ENCODE measurements around the gene P3H2.
"Not testable (repeated sequence)": the region's sequence is repeated elsewhere in the genome, so short reads cannot be mapped to it uniquely, and the experiment has no call there.

The P3H2 gene

DNA sequence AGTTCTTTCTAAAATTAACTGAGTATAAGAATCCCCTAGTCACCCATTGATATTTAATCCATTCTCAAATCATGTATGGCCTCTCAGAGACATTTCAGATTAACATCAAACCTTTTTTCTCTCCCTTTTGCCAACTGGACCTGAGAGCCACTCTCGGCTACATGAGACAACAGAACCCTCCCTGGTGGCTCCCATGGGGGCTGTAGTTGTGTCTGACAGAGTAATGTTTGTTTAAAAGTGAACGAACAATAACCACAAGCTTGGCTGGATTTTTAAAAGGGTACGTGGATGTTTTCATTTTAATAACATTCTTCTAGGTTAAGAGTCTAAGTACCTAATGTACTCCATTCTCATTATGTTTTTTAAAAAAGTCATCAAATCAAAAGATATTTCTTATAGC lies 37.1 kb downstream of the P3H2 start:
- Histone ChIP-seq H3K36me3 (no peaks in the 10 kb centered on the region), H3K27me3 (no peaks in the 10 kb centered on the region), H3K4me3 (ENCODE audit: low read depth in 1 of 2, low read length in 1 of 2) (no peak overlapping the region), H3K4me1 (ENCODE audit: control insufficient read depth in 1 of 2, insufficient read depth in 1 of 2, low read depth in 1 of 2, low read length in 1 of 2) (no peaks in the 10 kb centered on the region), H3K27ac (no peak overlapping the region), H3K9me3 (no peaks in the 10 kb centered on the region)
- TF ChIP-seq, protein P1, sequence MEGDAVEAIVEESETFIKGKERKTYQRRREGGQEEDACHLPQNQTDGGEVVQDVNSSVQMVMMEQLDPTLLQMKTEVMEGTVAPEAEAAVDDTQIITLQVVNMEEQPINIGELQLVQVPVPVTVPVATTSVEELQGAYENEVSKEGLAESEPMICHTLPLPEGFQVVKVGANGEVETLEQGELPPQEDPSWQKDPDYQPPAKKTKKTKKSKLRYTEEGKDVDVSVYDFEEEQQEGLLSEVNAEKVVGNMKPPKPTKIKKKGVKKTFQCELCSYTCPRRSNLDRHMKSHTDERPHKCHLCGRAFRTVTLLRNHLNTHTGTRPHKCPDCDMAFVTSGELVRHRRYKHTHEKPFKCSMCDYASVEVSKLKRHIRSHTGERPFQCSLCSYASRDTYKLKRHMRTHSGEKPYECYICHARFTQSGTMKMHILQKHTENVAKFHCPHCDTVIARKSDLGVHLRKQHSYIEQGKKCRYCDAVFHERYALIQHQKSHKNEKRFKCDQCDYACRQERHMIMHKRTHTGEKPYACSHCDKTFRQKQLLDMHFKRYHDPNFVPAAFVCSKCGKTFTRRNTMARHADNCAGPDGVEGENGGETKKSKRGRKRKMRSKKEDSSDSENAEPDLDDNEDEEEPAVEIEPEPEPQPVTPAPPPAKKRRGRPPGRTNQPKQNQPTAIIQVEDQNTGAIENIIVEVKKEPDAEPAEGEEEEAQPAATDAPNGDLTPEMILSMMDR (IDR thresholded peaks at IDR 0.05) = no peak

DNA sequence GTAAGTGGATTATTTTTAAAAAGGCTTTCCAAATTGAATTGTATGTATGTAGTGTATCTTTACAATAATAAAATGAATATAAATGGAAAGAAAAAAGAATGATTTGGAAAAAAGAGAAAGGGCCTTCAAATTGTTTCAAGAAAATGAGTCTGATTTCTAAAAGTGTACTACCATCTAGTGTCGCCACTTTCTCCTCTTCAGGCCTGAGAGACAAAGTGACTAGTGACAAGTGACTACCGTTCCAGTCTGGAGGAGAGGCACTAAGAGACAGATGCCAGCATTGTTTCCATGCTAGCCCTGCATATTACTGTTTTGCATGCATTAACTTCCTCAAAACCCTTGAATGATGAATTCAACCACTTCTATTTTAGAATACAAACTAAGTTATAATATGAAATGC lies 39.3 kb downstream of the P3H2 start:
- no peaks in the 10 kb centered on the region for H3K9me3 ChIP-seq
- no peak overlapping the region for H3K27ac ChIP-seq
- no peak overlapping the region for H3K4me3 ChIP-seq (ENCODE audit: low read depth in 1 of 2, low read length in 1 of 2)
- no peaks in the 10 kb centered on the region for H3K4me1 ChIP-seq (ENCODE audit: control insufficient read depth in 1 of 2, insufficient read depth in 1 of 2, low read depth in 1 of 2, low read length in 1 of 2)
- TF ChIP-seq, protein P1 (IDR thresholded peaks at IDR 0.05) = no peak
- no peaks in the 10 kb centered on the region for H3K36me3 ChIP-seq
- H3K27me3 ChIP-seq = no peaks in the 10 kb centered on the region

DNA sequence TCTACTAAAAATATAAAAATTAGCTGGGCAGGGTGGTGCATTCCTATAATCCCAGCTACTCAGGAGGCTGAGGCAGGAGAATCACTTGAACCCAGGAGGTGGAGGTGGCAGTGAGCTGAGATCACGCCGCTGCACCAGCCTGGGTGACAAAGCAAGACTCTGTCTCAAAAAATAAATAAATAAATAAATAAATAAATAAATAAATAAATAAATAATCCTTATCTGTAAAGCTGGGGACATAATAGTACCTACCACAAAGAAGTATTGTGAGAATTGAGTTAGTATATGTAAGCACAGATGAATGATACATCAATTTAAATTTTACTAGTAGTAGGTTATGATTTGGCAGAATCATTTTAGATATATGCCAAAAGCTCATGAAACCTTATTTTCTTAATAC lies 41.5 kb downstream of the P3H2 start:
- not testable (repeated sequence) for H3K27me3 ChIP-seq; H3K4me3 ChIP-seq (ENCODE audit: low read depth in 1 of 2, low read length in 1 of 2); H3K4me1 ChIP-seq (ENCODE audit: control insufficient read depth in 1 of 2, insufficient read depth in 1 of 2, low read depth in 1 of 2, low read length in 1 of 2); H3K27ac ChIP-seq; H3K36me3 ChIP-seq; H3K9me3 ChIP-seq

DNA sequence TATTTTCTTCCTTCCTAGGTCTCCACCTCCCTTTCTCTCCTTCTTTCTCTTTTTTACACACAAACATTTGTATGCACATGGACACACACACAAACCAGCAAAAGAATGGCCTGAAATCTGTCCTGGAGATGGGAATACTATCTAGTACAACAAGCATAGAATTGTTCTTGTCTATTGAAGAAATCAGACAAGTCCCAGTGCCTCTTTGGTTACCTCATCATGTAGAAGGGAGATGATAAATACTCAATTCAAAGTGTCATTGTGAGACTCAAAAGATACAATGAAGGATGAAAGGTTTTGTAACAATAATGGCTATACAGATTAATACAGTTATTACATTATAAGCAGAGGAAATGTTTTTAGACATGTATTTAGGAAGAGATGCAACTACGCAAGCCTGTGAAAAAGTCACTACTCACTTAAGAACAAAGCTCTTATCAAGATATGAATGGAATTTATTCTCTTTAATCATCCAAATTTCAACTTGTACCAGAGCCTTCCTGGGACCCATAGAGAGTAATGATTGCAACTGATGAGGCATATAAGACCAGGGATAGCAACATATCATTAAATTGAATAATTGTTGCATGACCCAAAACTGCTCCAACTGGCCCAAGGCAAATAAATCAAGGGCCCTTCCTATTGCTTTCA lies 43.2 kb downstream of the P3H2 start:
- Histone ChIP-seq H3K9me3 (no peaks in the 10 kb centered on the region), H3K4me1 (ENCODE audit: control insufficient read depth in 1 of 2, insufficient read depth in 1 of 2, low read depth in 1 of 2, low read length in 1 of 2) (no peaks in the 10 kb centered on the region), H3K27me3 (no peaks in the 10 kb centered on the region), H3K4me3 (ENCODE audit: low read depth in 1 of 2, low read length in 1 of 2) (no peak overlapping the region), H3K36me3 (no peaks in the 10 kb centered on the region), H3K27ac (no peak overlapping the region)
- TF ChIP-seq, protein P1 (IDR thresholded peaks at IDR 0.05) = no peak

DNA sequence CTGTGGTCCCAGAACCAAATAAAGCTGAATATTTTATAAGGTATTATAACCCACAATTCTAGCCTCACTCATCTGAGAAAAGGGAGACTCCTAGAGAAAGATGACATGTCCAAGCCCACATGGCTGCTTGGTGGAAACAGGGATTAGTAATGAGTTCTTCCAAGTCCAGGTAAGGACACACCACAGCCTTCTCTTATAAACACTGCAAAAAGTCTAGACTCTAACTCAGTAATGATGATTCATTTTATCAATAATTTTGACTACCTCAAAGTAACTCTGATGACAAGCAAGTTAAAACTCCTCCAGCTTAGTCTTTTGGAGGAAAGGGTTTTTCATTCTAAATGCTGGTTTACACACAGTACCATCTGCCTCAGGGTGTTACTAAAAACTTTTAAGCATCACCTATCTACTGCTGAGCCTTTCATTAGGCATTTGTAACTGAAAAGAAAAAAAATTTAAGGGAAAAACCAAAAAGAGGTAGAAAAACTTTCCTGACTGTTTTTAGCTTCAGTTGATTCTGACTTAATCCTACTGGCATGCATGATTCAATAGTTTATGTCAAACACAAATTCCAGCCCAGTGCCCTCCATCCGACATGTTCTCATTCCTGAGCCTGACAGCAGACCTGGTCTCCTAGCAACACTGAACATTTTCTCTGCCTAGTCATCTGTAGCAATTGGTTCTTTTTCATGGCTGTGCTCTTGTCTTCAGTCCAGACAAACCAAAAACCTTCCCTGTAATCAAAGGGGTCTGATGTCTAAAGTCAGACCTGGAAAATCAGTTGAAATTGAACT lies 43.9 kb downstream of the P3H2 start:
- H3K27me3 ChIP-seq = no peaks in the 10 kb centered on the region
- no peaks in the 10 kb centered on the region for H3K4me1 ChIP-seq (ENCODE audit: control insufficient read depth in 1 of 2, insufficient read depth in 1 of 2, low read depth in 1 of 2, low read length in 1 of 2)
- no peak overlapping the region for H3K4me3 ChIP-seq (ENCODE audit: low read depth in 1 of 2, low read length in 1 of 2)
- H3K36me3 ChIP-seq = no peaks in the 10 kb centered on the region
- H3K9me3 ChIP-seq = no peaks in the 10 kb centered on the region
- TF ChIP-seq, protein P1 (IDR thresholded peaks at IDR 0.05) = no peak
- no peak overlapping the region for H3K27ac ChIP-seq

DNA sequence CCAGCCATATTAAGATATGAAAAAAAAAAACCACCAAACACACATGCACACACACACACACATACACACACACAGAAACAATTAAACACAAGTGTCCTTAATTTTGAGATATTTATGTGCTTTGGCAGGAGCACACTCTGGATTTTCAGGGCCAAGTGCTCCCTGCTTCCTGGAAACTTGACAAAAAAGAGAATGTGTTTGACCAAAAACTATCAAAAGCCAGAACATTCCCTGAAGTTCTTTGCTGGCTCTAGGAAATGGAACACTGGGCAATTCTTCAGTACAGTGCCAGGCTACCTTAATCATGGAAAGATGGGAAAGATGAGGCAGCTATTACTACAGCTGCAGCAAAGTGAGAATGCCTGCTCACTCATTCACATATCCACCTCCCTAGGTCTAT lies 44.6 kb downstream of the P3H2 start:
- Histone ChIP-seq H3K27ac (no peak overlapping the region), H3K9me3 (no peaks in the 10 kb centered on the region), H3K36me3 (no peaks in the 10 kb centered on the region), H3K27me3 (no peaks in the 10 kb centered on the region), H3K4me3 (ENCODE audit: low read depth in 1 of 2, low read length in 1 of 2) (no peak overlapping the region), H3K4me1 (ENCODE audit: control insufficient read depth in 1 of 2, insufficient read depth in 1 of 2, low read depth in 1 of 2, low read length in 1 of 2) (no peaks in the 10 kb centered on the region)
- TF ChIP-seq, protein P1 (IDR thresholded peaks at IDR 0.05) = no peak

Measured in neutrophil (primary cell).